Coronary artery (tissue), 2 donors: ENCODE data around the gene CTPS1.

Experiments used
- DNase-seq: peaks from one replicate; pipeline ENCODE4 v3.0.0-alpha.2; 2017; ENCODE audit warnings: low spot score
- H3K27ac ChIP-seq, 2 donors: fragments of 200-600 bp; sonication (generic); one replicate each; pipeline ENCODE4 v1.5.1; 2016 to 2019
- H3K4me3 ChIP-seq: fragments of 200-600 bp; sonication (generic); 2 replicates; pipeline ENCODE4 v1.5.1; 2016; ENCODE audit warnings: mild to moderate bottlenecking, moderate library complexity
- TF ChIP-seq, protein P1 (sequence below): fragments of 200-600 bp; sonication (generic); IDR thresholded peaks from one replicate; pipeline ENCODE4 v1.5.1; 2019; ENCODE audit warnings: antibody characterized with exemption

Gene CTPS1

GRCh38 chr1:41030872-41031616 lies 51.5 kb downstream of the CTPS1 start:
- TF ChIP-seq, protein P1, sequence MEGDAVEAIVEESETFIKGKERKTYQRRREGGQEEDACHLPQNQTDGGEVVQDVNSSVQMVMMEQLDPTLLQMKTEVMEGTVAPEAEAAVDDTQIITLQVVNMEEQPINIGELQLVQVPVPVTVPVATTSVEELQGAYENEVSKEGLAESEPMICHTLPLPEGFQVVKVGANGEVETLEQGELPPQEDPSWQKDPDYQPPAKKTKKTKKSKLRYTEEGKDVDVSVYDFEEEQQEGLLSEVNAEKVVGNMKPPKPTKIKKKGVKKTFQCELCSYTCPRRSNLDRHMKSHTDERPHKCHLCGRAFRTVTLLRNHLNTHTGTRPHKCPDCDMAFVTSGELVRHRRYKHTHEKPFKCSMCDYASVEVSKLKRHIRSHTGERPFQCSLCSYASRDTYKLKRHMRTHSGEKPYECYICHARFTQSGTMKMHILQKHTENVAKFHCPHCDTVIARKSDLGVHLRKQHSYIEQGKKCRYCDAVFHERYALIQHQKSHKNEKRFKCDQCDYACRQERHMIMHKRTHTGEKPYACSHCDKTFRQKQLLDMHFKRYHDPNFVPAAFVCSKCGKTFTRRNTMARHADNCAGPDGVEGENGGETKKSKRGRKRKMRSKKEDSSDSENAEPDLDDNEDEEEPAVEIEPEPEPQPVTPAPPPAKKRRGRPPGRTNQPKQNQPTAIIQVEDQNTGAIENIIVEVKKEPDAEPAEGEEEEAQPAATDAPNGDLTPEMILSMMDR, result no peak
- H3K27ac ChIP-seq, result no peak overlapping the region

DNA sequence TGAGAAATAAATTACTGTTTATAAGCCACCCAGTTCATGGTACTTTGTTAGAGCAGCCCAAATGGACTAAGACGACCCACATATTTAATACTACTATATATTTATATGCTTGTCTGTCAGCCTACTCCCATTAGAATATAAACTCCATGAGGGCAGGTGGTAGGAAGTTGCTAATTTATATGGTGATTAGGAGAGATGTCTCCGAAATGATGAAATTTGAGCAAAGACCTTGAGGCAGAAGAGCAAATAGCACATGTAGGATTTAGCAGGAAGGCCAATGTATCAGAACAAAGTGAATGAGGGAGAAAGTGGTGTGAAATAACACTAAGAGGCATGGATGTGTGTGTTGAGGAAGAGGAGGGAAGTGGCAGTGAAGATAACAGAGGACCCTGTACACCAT lies 52.7 kb downstream of the CTPS1 start:
- no peak overlapping the region for H3K4me3 ChIP-seq
- DNase-seq, result no peak
- TF ChIP-seq, protein P1, result no peak
- no peak overlapping the region for H3K27ac ChIP-seq

More at GRCh38 chr1:41030872-41031616, 51.5 kb downstream of the CTPS1 start:
- no peak overlapping the region for H3K4me3 ChIP-seq
- DNase-seq, result no peak

GRCh38 chr1:41033272-41033671 lies 53.8 kb downstream of the CTPS1 start:
- Histone ChIP-seq H3K27ac (no peak overlapping the region), H3K4me3 (no peak overlapping the region)
- TF ChIP-seq, protein P1, result no peak
- no peak for DNase-seq

DNA sequence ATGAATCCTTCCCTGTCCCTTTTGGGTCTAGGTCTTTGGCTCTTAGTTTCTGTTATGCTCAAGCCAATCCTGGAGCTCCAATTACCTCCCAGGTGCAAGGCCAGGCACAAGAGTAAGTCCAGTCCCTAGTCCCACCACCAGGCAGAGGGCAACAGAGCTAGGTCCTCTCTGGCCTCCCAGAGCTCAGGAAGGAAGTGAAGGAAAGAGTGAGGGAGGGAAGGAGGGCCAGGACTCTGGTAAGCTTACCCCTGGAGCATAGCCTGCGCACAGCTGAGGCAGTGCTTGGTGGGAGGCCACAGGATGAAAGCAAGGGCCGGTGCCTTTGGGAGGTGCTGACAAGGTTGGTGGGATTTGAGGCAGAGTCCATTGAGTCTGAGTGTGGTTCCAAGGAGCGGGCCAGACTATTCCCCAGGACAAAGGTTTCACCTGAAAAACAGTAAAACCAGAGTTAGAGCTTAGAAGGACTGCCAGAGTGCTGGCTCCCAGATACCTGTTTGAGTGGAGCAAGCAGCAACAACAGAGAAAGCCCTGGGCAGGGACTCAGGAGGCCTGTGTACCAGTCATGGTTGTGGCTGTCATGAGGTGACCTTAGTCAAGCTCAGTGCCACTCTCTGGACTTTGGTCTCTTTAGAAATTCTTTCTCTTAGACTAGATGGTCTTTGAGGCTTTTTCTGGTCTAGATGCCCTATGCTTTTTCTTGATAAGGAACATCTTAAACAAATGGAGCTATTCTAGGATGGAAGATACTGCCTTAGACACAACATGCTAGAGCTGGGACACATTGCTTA lies 57.8 kb downstream of the CTPS1 start:
- TF ChIP-seq, protein P1, result no peak
- DNase-seq, result no peak
- Histone ChIP-seq H3K27ac (no peak overlapping the region), H3K4me3 (no peak overlapping the region)

DNA sequence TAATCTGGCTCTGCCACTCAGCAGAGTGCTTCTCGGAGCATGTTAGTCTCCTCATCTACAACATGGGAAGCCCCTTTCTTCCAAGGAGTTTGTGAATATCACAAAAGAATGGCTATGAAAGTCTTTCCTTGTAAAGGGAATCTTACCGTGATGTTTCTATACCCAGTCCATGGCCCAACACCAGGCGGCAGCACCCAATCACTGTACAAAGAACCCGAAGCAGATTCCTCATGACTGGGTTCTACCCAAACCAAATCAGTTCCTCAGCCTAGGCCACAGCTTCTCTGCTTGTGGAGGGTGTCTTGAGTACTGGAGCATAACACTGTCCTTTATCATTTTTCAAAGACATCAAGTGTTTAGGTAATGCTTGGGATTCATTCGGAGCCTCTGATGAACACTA lies 58.6 kb downstream of the CTPS1 start:
- DNase-seq, result no peak
- TF ChIP-seq, protein P1, result no peak
- no peak overlapping the region for H3K4me3 ChIP-seq

GRCh38 chr1:41041614-41042270 lies 62.2 kb downstream of the CTPS1 start:
- no peak overlapping the region for H3K27ac ChIP-seq
- TF ChIP-seq, protein P1, result no peak
- no peak overlapping the region for H3K4me3 ChIP-seq
- no peak for DNase-seq

More for the DNA sequence above, 58.6 kb downstream of the CTPS1 start:
- no peak overlapping the region for H3K27ac ChIP-seq
